GM12878 (cell line): ENCODE data around the gene PPFIA4.

Experiments used
- POLR2A ChIP-seq: IDR thresholded peaks from 2 replicates; pipeline ENCODE4 v1.6.1; 2011; ENCODE audit warnings: low read depth, mild to moderate bottlenecking, low read length
- RELA ChIP-seq: fragments of 450-650 bp; IDR thresholded peaks from 2 replicates; pipeline ENCODE4 v1.8.0; 2014; ENCODE audit warnings: borderline replicate concordance; ENCODE audit not compliant: partially characterized antibody
- RFX5 ChIP-seq: IDR thresholded peaks from 2 replicates; pipeline ENCODE4 v1.6.1; 2011; ENCODE audit warnings: low read depth, low read length, improper control_type of control experiment
- TCF3 ChIP-seq: IDR thresholded peaks from 2 replicates; pipeline ENCODE4 v1.6.1; 2012; ENCODE audit warnings: low read depth, mild to moderate bottlenecking, low read length, borderline replicate concordance; ENCODE audit not compliant: insufficient read depth
- ZNF384 ChIP-seq: IDR thresholded peaks from 2 replicates; pipeline ENCODE4 v1.6.1; 2012; ENCODE audit warnings: low read depth, mild to moderate bottlenecking, low read length, improper control_type of control experiment, borderline replicate concordance
- TF ChIP-seq, protein P1 (sequence below): IDR thresholded peaks from 2 replicates; pipeline ENCODE4 v1.6.1; 2012; ENCODE audit warnings: mild to moderate bottlenecking, low read depth, low read length
- TF ChIP-seq, protein P2 (sequence below), 3 experiments: IDR thresholded peaks in 2 of 3; conservative IDR thresholded peaks in 1 of 3; 2 replicates each; pipeline ENCODE4 v1.5.1; 2011; ENCODE audit warnings: low read depth in 3 of 3, low read length in 3 of 3, mild to moderate bottlenecking in 3 of 3, control low read depth in 2 of 3, moderate library complexity in 2 of 3, inconsistent platforms in 1 of 3, mixed read lengths in 1 of 3; ENCODE audit not compliant: control insufficient read depth in 2 of 3, insufficient read depth in 1 of 3; ENCODE audit errors: extremely low read depth in 1 of 3
- TF ChIP-seq, protein P3 (sequence below): IDR thresholded peaks from 2 replicates; pipeline ENCODE4 v1.6.1; 2012; ENCODE audit warnings: low read depth, low read length, improper control_type of control experiment

DNA sequence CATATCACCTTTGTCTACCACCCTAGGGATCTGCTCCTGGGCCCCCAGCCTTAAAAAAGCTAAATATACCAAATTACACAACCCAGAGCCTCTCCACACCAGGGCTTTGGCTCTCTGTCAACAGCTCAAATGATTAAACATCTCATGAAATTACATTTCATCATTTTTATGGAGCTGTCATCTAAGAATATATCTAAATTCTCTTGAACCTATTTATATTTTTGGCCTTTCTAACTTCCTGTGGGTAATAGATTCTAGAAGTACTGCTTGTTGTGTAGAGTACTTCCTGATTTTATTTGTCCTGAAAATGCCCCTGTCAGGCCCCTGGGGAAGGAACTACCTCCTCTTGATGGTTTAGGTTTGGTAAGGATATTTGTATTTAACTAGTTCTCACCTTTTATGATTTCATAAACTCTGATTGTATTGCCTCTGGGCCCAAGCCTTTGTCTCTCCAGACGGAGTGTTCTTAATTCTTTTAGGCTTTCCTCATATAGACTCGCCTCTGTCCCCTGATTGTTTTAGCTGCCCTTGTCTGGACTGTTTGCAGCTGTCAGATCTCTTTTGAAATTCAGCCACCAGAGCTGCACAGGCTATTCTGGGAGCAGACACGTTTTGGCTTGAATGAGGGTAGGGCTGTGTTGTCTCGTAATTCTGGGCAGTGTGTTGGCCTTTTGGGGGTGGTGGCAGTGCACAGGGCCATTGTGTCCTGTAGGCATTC is 42.9 kb downstream of the PPFIA4 start:
- no peak for TF ChIP-seq RFX5
- no peak for TF ChIP-seq TCF3
- TF ChIP-seq, protein P1, sequence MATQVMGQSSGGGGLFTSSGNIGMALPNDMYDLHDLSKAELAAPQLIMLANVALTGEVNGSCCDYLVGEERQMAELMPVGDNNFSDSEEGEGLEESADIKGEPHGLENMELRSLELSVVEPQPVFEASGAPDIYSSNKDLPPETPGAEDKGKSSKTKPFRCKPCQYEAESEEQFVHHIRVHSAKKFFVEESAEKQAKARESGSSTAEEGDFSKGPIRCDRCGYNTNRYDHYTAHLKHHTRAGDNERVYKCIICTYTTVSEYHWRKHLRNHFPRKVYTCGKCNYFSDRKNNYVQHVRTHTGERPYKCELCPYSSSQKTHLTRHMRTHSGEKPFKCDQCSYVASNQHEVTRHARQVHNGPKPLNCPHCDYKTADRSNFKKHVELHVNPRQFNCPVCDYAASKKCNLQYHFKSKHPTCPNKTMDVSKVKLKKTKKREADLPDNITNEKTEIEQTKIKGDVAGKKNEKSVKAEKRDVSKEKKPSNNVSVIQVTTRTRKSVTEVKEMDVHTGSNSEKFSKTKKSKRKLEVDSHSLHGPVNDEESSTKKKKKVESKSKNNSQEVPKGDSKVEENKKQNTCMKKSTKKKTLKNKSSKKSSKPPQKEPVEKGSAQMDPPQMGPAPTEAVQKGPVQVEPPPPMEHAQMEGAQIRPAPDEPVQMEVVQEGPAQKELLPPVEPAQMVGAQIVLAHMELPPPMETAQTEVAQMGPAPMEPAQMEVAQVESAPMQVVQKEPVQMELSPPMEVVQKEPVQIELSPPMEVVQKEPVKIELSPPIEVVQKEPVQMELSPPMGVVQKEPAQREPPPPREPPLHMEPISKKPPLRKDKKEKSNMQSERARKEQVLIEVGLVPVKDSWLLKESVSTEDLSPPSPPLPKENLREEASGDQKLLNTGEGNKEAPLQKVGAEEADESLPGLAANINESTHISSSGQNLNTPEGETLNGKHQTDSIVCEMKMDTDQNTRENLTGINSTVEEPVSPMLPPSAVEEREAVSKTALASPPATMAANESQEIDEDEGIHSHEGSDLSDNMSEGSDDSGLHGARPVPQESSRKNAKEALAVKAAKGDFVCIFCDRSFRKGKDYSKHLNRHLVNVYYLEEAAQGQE = no peak
- no peak for TF ChIP-seq POLR2A
- TF ChIP-seq, protein P2, sequence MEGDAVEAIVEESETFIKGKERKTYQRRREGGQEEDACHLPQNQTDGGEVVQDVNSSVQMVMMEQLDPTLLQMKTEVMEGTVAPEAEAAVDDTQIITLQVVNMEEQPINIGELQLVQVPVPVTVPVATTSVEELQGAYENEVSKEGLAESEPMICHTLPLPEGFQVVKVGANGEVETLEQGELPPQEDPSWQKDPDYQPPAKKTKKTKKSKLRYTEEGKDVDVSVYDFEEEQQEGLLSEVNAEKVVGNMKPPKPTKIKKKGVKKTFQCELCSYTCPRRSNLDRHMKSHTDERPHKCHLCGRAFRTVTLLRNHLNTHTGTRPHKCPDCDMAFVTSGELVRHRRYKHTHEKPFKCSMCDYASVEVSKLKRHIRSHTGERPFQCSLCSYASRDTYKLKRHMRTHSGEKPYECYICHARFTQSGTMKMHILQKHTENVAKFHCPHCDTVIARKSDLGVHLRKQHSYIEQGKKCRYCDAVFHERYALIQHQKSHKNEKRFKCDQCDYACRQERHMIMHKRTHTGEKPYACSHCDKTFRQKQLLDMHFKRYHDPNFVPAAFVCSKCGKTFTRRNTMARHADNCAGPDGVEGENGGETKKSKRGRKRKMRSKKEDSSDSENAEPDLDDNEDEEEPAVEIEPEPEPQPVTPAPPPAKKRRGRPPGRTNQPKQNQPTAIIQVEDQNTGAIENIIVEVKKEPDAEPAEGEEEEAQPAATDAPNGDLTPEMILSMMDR (IDR thresholded peaks at IDR 0.05 in 2 of 3, conservative IDR thresholded peaks at IDR 0.05 in 1 of 3; ENCODE audit: control insufficient read depth in 2 of 3, extremely low read depth in 1 of 3, insufficient read depth in 1 of 3, low read depth in 3 of 3, low read length in 3 of 3) = no peak
- TF ChIP-seq RELA = no peak
- no peak for TF ChIP-seq ZNF384
- TF ChIP-seq, protein P3, sequence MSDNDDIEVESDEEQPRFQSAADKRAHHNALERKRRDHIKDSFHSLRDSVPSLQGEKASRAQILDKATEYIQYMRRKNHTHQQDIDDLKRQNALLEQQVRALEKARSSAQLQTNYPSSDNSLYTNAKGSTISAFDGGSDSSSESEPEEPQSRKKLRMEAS = no peak
